ENCODE measurements around the gene CD200R1L. TPM values are rescaled to one million over a fixed set of nuclear protein-coding genes. Genes with fewer than 3 reads are reported as not detected.

CD200R1L gene
- total and polyA plus RNA-seq, 2 of the 4 experiments (the other 2 are of a cell fraction): not detected

DNA sequence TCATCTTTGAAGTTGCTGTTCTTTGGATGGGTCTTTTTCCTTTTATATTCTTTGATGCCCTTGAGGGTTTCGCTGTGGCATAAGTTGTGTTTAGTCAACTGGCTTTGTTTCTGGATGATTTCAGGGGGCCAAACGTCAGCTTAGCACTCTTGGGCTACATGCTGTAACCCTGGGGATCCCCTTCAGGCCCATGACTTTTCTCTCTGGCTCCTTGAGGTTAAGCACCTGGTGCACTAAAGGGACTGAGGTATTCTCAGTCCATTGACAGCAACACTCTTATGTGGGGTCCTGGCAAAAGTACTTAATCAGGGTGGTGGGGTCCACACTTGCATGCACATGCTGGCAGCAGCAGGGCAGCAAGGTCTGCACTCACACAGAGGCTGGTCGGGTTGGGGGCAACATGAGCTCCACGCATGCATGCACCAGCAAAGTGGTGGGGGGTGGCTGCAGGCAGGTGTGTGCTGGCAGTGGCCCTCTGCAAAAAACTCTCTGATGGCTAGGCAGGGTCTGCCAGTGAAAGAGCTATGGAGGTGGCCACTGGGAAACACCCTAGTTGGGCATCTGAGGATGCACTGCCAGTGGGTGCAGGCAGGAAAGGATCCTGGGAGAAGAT is 38.1 kb upstream of the CD200R1L start:
- no peak overlapping the region for H2AK9ac ChIP-seq (replicated peaks; ENCODE audit: low read depth, low read length, poor library complexity)
- H3K4me3 ChIP-seq (ENCODE audit: insufficient read depth, low read depth, low read length): no peak overlapping the region
- H3K4me1 ChIP-seq (ENCODE audit: control insufficient read depth, insufficient read depth, low read length): no peaks in the 10 kb centered on the region
- no peak overlapping the region for H3K4me2 ChIP-seq (ENCODE audit: low read depth, low read length)
- intact Hi-C loops (cut with micrococcal nuclease): no loop called here
- H3K4ac ChIP-seq (ENCODE audit: low read depth, low read length): no peak overlapping the region
- H4K5ac ChIP-seq (ENCODE audit: low read depth, low read length): no peak overlapping the region
- BruUV-seq (replicated peaks): no TSS peak
- H2AFZ ChIP-seq (replicated peaks; ENCODE audit: low read length, poor library complexity): no peak overlapping the region
- no peak overlapping the region for H2BK20ac ChIP-seq (ENCODE audit: low read depth, low read length)
- no peak overlapping the region for H2AK5ac ChIP-seq (ENCODE audit: low read depth, low read length)
- in situ Hi-C loops (cut with MboI; ENCODE audit: low sequenced_read_pairs): no loop called here
- no peaks in the 10 kb centered on the region for H4K20me1 ChIP-seq (ENCODE audit: insufficient read depth, low read length)
- POLR2A ChIA-PET (ENCODE audit: unreplicated experiment): no interaction called here
- H3K27me3 ChIP-seq (ENCODE audit: control insufficient read depth, insufficient read depth, low read length): no peaks in the 10 kb centered on the region; the same call in 1 of the 2 replicates
- TF ChIP-seq CEBPB (IDR thresholded peaks at IDR 0.05; ENCODE audit: low read depth, low read length) (no peak), CHD1 (IDR thresholded peaks at IDR 0.05; ENCODE audit: low read depth, low read length) (no peak), SMC3 (IDR thresholded peaks at IDR 0.05; ENCODE audit: low read depth, low read length) (no peak), MAZ (IDR thresholded peaks at IDR 0.05; ENCODE audit: borderline replicate concordance, low read depth, low read length) (no peak), POLR2A (IDR thresholded peaks at IDR 0.05; ENCODE audit: low read depth, low read length) (no peak), RCOR1 (IDR thresholded peaks at IDR 0.05; ENCODE audit: insufficient replicate concordance, low read length) (no peak), FOS (IDR thresholded peaks at IDR 0.05; ENCODE audit: low read depth, low read length) (no peak), RAD21 (IDR thresholded peaks at IDR 0.05; ENCODE audit: low read length) (no peak), MXI1 (IDR thresholded peaks at IDR 0.05; ENCODE audit: borderline replicate concordance, low read depth, low read length) (no peak), MAFK (IDR thresholded peaks at IDR 0.05; ENCODE audit: low read depth, low read length) (no peak), BHLHE40 (IDR thresholded peaks at IDR 0.05; ENCODE audit: low read depth, low read length) (no peak), RFX5 (IDR thresholded peaks at IDR 0.05; ENCODE audit: low read depth, low read length) (no peak), NFE2L2 (IDR thresholded peaks at IDR 0.05; ENCODE audit: low read depth, low read length) (no peak)
- TF ChIP-seq, protein P1, sequence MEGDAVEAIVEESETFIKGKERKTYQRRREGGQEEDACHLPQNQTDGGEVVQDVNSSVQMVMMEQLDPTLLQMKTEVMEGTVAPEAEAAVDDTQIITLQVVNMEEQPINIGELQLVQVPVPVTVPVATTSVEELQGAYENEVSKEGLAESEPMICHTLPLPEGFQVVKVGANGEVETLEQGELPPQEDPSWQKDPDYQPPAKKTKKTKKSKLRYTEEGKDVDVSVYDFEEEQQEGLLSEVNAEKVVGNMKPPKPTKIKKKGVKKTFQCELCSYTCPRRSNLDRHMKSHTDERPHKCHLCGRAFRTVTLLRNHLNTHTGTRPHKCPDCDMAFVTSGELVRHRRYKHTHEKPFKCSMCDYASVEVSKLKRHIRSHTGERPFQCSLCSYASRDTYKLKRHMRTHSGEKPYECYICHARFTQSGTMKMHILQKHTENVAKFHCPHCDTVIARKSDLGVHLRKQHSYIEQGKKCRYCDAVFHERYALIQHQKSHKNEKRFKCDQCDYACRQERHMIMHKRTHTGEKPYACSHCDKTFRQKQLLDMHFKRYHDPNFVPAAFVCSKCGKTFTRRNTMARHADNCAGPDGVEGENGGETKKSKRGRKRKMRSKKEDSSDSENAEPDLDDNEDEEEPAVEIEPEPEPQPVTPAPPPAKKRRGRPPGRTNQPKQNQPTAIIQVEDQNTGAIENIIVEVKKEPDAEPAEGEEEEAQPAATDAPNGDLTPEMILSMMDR (conservative IDR thresholded peaks at IDR 0.05; ENCODE audit: low read depth, low read length): no peak
- TF ChIP-seq, protein P2, sequence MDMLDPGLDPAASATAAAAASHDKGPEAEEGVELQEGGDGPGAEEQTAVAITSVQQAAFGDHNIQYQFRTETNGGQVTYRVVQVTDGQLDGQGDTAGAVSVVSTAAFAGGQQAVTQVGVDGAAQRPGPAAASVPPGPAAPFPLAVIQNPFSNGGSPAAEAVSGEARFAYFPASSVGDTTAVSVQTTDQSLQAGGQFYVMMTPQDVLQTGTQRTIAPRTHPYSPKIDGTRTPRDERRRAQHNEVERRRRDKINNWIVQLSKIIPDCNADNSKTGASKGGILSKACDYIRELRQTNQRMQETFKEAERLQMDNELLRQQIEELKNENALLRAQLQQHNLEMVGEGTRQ (IDR thresholded peaks at IDR 0.05; ENCODE audit: low read depth, low read length): no peak
- TF ChIP-seq, protein P3, sequence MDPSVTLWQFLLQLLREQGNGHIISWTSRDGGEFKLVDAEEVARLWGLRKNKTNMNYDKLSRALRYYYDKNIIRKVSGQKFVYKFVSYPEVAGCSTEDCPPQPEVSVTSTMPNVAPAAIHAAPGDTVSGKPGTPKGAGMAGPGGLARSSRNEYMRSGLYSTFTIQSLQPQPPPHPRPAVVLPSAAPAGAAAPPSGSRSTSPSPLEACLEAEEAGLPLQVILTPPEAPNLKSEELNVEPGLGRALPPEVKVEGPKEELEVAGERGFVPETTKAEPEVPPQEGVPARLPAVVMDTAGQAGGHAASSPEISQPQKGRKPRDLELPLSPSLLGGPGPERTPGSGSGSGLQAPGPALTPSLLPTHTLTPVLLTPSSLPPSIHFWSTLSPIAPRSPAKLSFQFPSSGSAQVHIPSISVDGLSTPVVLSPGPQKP (IDR thresholded peaks at IDR 0.05; ENCODE audit: borderline replicate concordance, low read depth, low read length): no peak
- H3K23ac ChIP-seq (ENCODE audit: low read depth, low read length): no peak overlapping the region
- H3K9me3 ChIP-seq (ENCODE audit: control insufficient read depth, insufficient read depth, low read length): no peaks in the 10 kb centered on the region
- dilution Hi-C loops (cut with HindIII; ENCODE audit: low sequenced_read_pairs, unreplicated experiment): no loop called here
- H3K56ac ChIP-seq (ENCODE audit: extremely low read depth, insufficient read depth, low read length): no peak overlapping the region
- H4K91ac ChIP-seq (ENCODE audit: insufficient read depth, low read depth, low read length): no peak overlapping the region
- no CpG with 5 or more reads among the region's 4 CpGs for WGBS, 2 experiments (ENCODE audit: extremely low coverage in 2 of 2, insufficient read length in 1 of 2)
- ATAC-seq (ENCODE audit: low read depth) (no peak), DNase-seq (no peak)
- no peak overlapping the region for H4K8ac ChIP-seq (ENCODE audit: low read depth in 2 of 2, low read length in 2 of 2)
- H2BK15ac ChIP-seq (ENCODE audit: low read depth, low read length): no peak overlapping the region
- no peak overlapping the region for H3K27ac ChIP-seq (ENCODE audit: insufficient read depth, low read length)
- no peak overlapping the region for H3K14ac ChIP-seq (replicated peaks; ENCODE audit: low read depth, low read length)
- CTCF ChIA-PET: no interaction called here
- H3K18ac ChIP-seq (ENCODE audit: low read depth, low read length): no peak overlapping the region
- no peak overlapping the region for H2BK5ac ChIP-seq (ENCODE audit: low read depth, low read length, poor library complexity, severe bottlenecking)
- H3K9ac ChIP-seq (ENCODE audit: low read depth, low read length): no peak overlapping the region
- H3K9me1 ChIP-seq (ENCODE audit: insufficient read depth, low read length): no peaks in the 10 kb centered on the region
- no peaks in the 10 kb centered on the region for H3K79me1 ChIP-seq (ENCODE audit: low read depth in 1 of 2, low read length in 2 of 2)
- H2BK120ac ChIP-seq (ENCODE audit: low read depth, low read length): no peak overlapping the region
- no peaks in the 10 kb centered on the region for H3K36me3 ChIP-seq (ENCODE audit: control insufficient read depth, insufficient read depth, low read length)
